ENCODE results near the gene XRCC3.

XRCC3 gene

GRCh38 chr14:103738166-103738565 is 22.9 kb upstream of the XRCC3 start:
- no peak for DNase-seq

GRCh38 chr14:103737432-103738045 is 22.3 kb upstream of the XRCC3 start:
- no peak for DNase-seq

DNA sequence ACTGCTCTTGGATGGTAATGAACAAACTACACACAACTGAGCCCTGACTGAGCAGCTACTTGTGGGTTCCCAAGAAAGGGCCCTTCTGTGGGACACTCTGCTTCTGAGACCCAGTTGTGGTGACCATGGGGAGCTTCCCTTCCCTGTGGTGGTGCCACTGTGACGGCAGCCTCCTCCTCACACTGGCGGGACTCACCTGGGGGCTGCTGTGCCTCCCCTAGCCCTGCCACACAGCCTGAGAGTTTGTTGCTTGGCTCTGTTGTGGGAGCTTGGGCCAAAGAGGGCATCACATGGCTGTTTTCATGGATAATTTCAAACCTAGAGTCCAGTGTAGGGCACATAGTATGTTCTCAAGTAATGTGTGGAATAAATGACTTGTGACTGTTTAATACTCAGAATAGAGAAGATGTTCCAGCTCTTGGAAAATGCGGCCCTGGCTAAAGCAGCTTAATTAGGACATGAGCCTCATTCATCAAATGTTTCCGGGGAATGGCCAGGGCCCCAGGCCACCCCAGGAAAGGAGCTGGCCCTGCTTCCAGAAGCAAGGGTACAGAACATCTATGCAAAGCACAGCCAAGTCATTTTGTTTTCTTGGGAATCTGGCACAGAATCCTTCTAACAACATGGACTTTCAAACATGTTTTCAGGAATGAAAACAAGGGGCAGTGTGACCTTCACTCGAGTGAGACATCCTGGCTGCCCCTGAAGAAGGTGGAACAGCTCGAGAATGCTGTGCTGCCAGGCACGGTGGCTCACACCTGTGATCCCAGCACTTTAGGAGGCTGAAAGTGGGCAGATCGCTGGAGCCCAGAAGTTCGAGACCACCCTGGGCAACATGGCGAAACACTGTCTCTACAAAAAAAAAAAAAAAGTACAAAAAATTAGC is 21.5 kb upstream of the XRCC3 start:
- DNase-seq: no peak

- no peak for DNase-seq
Observed at GRCh38 chr14:103735815-103736545, 20.7 kb upstream of the XRCC3 start.

DNA sequence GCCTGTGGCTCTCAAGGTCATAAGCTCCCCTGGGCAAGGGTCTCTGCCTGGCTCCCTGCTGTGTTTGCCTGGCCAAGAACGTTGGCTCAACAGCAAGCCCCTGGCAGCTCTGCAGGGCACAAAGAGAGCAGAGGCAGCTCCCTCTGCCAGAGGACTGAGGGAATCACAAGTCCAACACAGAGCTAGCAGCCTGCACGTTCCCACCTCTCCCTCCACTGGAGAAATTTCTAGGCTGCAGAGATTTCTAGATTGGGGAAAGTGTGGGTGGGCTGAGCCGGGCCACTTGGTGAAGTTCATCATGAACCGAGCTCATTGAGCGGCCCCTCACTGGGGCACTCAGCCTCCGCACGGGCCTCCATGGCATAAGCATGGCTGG is 20.2 kb upstream of the XRCC3 start:
- DNase-seq: no peak

DNA sequence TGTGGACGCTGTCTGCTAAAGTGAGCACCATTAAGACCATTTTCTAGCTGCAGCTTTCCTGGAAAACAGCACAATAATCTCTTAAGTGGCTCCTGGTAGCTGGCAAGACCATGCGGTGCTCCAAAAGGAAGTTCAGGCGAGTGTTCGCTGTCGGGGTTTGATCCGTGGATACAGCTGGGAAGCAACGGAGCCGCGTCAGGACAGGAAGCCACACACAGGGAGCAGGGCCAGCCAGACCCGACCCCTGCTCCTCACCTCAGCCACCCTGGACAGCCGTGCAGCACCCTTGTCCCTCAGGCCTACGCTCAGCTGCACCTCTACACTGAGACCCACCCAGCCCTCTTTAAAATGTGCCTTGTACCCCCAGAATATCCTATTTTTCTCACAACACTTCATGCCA is 19.8 kb upstream of the XRCC3 start:
- DNase-seq: no peak

- no peak for DNase-seq
Observed at GRCh38 chr14:103734081-103734888, 19.0 kb upstream of the XRCC3 start.

- DNase-seq: no peak
Observed at GRCh38 chr14:103733651-103734050, 18.4 kb upstream of the XRCC3 start.

DNA sequence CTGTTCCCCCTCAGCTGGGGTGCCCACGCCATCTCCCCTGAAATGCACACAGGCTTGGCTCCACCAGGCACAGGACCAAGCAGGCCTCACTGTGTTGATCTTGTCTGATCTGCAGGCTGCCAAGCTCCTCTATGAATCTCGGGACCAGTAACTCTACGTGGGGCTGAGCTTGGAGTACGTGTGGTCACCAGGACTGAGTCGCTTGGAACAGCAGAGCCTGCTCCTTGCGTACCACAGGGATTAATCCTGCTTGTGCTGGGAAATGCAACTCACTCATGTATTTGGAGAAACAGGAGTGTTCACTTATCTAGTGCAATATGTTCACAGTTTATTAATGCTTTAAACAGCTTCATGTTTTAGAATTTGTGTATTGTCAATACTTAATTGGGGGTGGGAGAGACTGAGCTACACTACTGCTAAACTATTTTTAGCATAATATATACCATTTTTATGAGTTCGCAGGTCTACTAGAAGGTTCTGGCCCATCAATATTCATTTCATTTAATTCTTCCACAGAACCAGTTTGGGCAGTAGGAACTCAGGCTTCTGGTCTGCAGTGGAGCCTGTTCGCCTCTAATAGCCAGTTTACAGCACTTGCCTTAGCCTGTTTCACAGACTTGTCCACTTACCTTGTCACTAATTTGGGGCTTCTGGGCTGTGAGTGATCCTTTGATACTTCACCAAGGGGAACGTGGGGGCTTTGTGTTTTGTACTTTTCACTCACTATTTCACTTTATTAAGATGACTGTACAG is 17.8 kb upstream of the XRCC3 start:
- DNase-seq: no peak

GRCh38 chr14:103731916-103732867 is 16.9 kb upstream of the XRCC3 start:
- DNase-seq: no peak

DNA sequence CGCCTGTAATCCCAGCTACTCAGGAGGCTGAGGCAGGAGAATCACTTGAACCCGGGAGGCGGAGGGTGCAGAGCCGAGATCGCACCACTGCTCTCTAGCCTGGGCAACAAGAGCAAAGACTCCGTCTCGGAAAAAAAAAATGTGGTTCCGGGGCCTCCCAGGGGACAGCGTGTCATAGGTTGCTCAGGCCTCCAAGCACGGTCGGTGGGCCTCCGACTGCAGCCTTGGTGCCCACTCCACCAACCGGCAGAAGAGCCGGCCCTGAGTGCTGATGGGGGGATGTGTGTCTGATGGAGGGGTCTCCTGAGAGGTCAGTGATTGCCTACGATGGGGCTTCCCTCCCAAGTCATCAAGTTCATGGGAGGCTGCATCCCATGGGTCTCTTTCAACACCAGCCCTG is 16.2 kb upstream of the XRCC3 start:
- no peak for DNase-seq

GRCh38 chr14:103730490-103731035 is 15.3 kb upstream of the XRCC3 start:
- DNase-seq: no peak

DNA sequence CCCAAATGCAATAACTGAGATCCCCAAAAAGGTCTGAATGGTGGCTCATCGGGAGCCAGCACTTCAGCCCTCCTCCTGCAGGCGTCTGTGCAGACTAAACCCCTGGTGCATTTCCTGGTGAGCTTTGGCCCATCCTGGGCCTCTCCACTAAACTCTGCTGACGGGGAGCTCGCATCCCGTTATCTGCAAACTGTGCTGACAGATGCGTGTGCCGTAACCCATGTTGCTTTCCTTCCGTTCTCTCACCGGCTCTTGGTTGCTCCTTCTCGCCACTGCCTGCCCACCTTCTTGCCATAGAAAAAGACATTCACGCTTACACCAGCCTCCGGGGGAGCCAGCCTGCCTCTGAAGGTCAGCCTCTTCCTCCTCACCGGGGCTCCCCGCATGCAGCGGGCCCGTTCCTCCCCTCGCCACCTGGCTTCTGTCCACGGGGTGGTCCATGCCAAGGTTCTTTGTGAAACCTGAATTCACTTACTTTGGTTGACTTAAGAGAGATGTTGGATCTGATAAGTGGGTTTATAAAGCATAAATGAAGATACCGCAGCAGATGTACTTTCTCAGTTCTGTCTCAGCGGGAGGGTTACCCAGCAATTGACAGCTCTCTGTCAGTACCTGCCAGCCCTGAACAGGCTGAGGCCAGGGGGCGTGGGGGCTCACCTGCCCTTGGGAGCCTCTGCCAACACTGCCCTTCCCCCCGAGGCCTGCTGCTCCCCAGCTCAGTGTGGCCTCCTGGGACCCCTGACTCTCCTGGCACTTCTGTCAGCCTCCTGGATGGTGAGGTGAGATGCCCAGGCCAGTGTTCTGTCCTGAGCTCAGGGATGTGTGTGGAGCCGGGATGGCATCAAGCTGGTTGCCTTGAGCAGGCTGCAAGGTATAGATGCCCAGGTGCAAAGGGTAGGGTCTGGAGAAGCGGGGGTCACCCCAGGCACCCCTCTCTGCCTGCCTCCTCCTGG is 14.5 kb upstream of the XRCC3 start:
- DNase-seq: no peak

DNA sequence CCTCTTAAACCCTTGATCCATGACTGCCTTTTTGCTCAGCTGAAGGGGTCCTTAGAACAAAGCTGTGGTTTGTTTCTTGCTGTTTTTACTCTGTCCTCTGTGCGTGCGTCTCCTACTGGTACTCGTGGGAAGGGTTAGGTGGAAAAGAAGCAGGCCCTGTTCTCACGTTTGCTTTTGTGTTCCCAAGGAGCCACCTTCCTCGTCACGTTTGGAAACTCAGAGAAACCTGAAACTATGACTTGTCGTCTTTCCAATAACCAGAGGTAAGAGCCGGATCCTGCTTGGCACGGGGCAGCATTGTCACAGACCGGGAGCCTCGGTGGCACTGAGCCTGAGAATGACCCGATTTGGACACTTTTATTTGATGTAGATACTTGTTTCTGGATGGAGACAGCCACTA is 13.5 kb upstream of the XRCC3 start:
- no peak for DNase-seq

GRCh38 chr14:103728141-103728540 is 12.9 kb upstream of the XRCC3 start:
- no peak for DNase-seq

DNA sequence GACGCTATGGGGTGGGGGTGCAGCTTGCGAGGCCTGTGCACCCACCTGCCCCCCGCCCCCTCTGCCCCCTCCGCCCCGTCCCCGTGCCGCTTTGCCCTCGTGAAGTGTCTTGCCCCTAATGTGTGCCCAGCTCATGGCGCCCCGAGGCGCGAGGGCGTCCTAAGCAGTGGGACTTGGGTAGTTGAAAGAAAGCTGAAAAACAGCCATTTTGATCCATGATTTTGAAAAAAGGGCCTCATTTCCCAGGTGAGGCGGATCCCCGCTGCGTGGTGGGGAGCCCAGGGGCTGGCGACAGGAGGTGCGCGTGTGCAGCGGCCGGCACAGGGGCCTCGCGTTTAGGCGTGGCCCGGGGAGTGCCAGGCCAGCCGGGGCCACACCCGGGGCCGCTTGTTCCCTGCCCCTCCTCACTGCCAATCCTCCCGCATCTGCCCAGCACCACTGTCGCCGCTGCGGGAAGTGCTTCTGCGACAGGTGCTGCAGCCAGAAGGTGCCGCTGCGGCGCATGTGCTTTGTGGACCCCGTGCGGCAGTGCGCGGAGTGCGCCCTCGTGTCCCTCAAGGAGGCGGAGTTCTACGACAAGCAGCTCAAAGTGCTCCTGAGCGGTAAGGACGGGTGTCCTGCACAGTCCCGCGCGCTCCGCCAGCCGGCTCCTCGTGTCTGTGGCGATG is 12.2 kb upstream of the XRCC3 start:
- no peak for DNase-seq

GRCh38 chr14:103726474-103726873 is 11.2 kb upstream of the XRCC3 start:
- DNase-seq: no peak

- no peak for DNase-seq
Observed at GRCh38 chr14:103725739-103726395, 10.6 kb upstream of the XRCC3 start.

Measured in NCI-H226 (cell line).